ENCODE data around the gene VSX2. TPM values are rescaled to one million over a fixed set of nuclear protein-coding genes. Genes with fewer than 3 reads are reported as not detected.

VSX2 gene
- total RNA-seq, 1 experiment from 2014 or later: not detected

DNA sequence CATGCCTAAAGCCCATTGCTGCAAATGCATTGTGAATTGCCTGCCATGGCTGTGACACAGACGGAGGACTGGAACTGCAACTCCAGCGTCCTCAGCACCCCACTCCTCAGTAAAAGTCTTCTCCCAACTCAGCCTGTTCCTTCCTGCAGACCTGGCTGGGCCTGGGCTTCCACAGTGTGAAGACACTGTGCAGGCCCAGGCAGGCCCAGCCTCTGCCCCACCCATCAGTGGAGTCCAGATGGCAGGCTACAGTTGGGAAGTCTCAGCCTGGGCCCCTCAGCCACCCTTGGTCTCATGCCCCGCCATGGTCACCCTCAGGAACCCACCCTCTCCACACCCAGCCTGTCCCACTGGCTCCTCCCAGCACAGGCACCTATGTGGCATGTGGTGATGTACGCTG is 22.0 kb downstream of the VSX2 start:
- Mint-ChIP-seq H3K4me1 (ENCODE audit: low read depth, unreplicated experiment) (peaks cover 14% of the 10 kb centered on the region), H3K4me3 (ENCODE audit: low read depth, unreplicated experiment) (no peak overlapping the region), H3K36me3 (ENCODE audit: insufficient read depth, unreplicated experiment) (peaks cover 7% of the 10 kb centered on the region), H3K27ac (ENCODE audit: unreplicated experiment) (no peak overlapping the region), H3K27me3 (ENCODE audit: unreplicated experiment) (peaks cover 23% of the 10 kb centered on the region), H3K9me3 (ENCODE audit: low read depth, unreplicated experiment) (no peaks in the 10 kb centered on the region)
- intact Hi-C loops (cut with micrococcal nuclease; ENCODE audit: unreplicated experiment): no loop called here
- CTCF ChIA-PET: no interaction called here
- DNase-seq: no peak
- TF ChIP-seq, protein P1, sequence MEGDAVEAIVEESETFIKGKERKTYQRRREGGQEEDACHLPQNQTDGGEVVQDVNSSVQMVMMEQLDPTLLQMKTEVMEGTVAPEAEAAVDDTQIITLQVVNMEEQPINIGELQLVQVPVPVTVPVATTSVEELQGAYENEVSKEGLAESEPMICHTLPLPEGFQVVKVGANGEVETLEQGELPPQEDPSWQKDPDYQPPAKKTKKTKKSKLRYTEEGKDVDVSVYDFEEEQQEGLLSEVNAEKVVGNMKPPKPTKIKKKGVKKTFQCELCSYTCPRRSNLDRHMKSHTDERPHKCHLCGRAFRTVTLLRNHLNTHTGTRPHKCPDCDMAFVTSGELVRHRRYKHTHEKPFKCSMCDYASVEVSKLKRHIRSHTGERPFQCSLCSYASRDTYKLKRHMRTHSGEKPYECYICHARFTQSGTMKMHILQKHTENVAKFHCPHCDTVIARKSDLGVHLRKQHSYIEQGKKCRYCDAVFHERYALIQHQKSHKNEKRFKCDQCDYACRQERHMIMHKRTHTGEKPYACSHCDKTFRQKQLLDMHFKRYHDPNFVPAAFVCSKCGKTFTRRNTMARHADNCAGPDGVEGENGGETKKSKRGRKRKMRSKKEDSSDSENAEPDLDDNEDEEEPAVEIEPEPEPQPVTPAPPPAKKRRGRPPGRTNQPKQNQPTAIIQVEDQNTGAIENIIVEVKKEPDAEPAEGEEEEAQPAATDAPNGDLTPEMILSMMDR (IDR thresholded peaks at IDR 0.05; ENCODE audit: unreplicated experiment): no peak
- no TSS peak for BruUV-seq (replicated peaks)

DNA sequence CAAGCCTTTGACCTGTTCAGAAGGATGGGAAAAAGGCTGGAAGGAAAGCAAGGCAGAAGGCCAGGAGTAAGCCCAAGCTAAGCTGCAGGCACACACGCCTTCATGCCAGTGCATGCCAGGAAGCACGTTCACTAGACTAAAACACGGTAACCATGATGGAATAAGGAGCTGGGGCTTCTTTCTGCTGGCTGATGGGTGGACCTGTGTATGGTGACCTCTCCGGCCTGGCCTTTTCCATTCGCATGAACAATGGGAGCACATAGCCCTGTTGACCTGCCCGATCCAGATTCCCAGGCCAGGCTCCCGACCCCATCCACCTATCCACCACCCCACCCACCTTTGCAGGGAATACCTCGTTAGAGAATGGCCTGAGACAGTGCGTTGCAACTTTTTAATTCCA is 22.8 kb downstream of the VSX2 start:
- no TSS peak for BruUV-seq (replicated peaks)
- Mint-ChIP-seq H3K27ac (ENCODE audit: unreplicated experiment) (no peak overlapping the region), H3K4me3 (ENCODE audit: low read depth, unreplicated experiment) (no peak overlapping the region), H3K9me3 (ENCODE audit: low read depth, unreplicated experiment) (no peaks in the 10 kb centered on the region), H3K27me3 (ENCODE audit: unreplicated experiment) (peaks cover 23% of the 10 kb centered on the region), H3K4me1 (ENCODE audit: low read depth, unreplicated experiment) (peaks cover 14% of the 10 kb centered on the region), H3K36me3 (ENCODE audit: insufficient read depth, unreplicated experiment) (peaks cover 7% of the 10 kb centered on the region)
- TF ChIP-seq, protein P1 (IDR thresholded peaks at IDR 0.05; ENCODE audit: unreplicated experiment): no peak
- CTCF ChIA-PET: no interaction called here
- no peak for DNase-seq
- intact Hi-C loops (cut with micrococcal nuclease; ENCODE audit: unreplicated experiment): no loop called here

DNA sequence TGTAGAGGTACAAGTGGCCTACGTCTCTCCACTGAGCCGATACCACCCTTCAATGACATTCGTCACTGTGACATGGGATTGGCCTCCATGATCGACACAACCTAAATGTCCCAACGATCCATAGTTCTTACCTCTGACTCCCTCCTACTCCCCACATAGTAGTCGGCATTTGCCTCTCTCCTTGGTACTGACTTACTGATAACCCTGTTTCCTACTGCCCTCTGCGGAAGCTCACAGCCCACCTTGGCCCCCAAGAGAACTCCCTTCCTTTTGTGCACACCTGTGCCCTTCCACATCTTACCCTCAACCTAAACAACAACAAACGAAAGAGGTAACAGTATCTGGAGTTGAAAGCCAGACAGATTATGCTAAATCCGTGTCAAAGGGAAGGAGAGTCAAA is 23.9 kb downstream of the VSX2 start:
- Mint-ChIP-seq H3K4me1 (ENCODE audit: low read depth, unreplicated experiment) (peaks cover 14% of the 10 kb centered on the region), H3K4me3 (ENCODE audit: low read depth, unreplicated experiment) (no peak overlapping the region), H3K27me3 (ENCODE audit: unreplicated experiment) (peaks cover 23% of the 10 kb centered on the region), H3K27ac (ENCODE audit: unreplicated experiment) (no peak overlapping the region), H3K9me3 (ENCODE audit: low read depth, unreplicated experiment) (no peaks in the 10 kb centered on the region), H3K36me3 (ENCODE audit: insufficient read depth, unreplicated experiment) (no peaks in the 10 kb centered on the region)
- DNase-seq: no peak
- TF ChIP-seq, protein P1 (IDR thresholded peaks at IDR 0.05; ENCODE audit: unreplicated experiment): no peak
- no TSS peak for BruUV-seq (replicated peaks)
- CTCF ChIA-PET: interaction anchor here (0.7 kb wide), 1 partner anchor 900 kb away, joined by 4 read pairs; no protein-coding TSS in a partner anchor
- intact Hi-C loops (cut with micrococcal nuclease; ENCODE audit: unreplicated experiment): no loop called here

DNA sequence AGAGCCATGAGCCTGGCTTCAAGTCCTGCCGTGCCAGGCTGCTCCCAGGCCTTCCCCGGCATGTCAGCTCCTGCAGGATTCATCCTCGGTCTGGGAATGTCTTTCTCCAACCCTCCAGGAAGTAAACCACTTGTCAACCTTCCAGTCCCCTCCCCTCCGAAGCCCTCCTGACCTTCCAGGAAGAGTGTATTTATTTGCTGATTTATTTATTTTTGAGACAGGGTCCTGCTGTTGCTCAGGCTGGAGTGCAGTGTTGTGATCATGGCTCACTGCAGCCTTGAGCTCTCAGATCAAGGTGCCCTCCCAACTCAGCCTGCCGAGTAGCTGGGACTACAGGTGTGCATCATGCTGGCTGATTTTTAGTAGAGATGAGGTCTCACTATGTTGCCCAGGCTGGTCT is 24.7 kb downstream of the VSX2 start:
- CTCF ChIA-PET: no interaction called here
- Mint-ChIP-seq H3K36me3 (ENCODE audit: insufficient read depth, unreplicated experiment) (no peaks in the 10 kb centered on the region), H3K27ac (ENCODE audit: unreplicated experiment) (no peak overlapping the region), H3K4me1 (ENCODE audit: low read depth, unreplicated experiment) (peaks cover 14% of the 10 kb centered on the region), H3K9me3 (ENCODE audit: low read depth, unreplicated experiment) (no peaks in the 10 kb centered on the region), H3K27me3 (ENCODE audit: unreplicated experiment) (peaks cover 17% of the 10 kb centered on the region), H3K4me3 (ENCODE audit: low read depth, unreplicated experiment) (no peak overlapping the region)
- TF ChIP-seq, protein P1 (IDR thresholded peaks at IDR 0.05; ENCODE audit: unreplicated experiment): no peak
- BruUV-seq (replicated peaks): no TSS peak
- intact Hi-C loops (cut with micrococcal nuclease; ENCODE audit: unreplicated experiment): no loop called here
- DNase-seq: no peak

Data from Calu3 (cell line).